T1000 (cell line): Measurements from ENCODE around the gene DACT2.
"Not testable (repeated sequence)": the region's sequence is repeated elsewhere in the genome, so short reads cannot be mapped to it uniquely, and the experiment has no call there.

Experiments
- DNase-seq: peaks from one replicate; lab custom pipeline; 2025; ENCODE audit warnings: mixed read lengths; lab: John Stamatoyannopoulos, UW

DACT2 gene

GRCh38 chr6:168280899-168281245 is 38.7 kb downstream of the DACT2 start:
- no peak for DNase-seq

GRCh38 chr6:168280020-168280898 is 39.3 kb downstream of the DACT2 start:
- no peak for DNase-seq

GRCh38 chr6:168279403-168279935 is 40.1 kb downstream of the DACT2 start:
- DNase-seq: no peak

- DNase-seq: no peak
Measured at GRCh38 chr6:168278904-168279303, 40.7 kb downstream of the DACT2 start.

GRCh38 chr6:168277274-168277669 is 42.3 kb downstream of the DACT2 start:
- no peak for DNase-seq

GRCh38 chr6:168276576-168277273 is 42.9 kb downstream of the DACT2 start:
- DNase-seq: no peak

- no peak for DNase-seq
Measured at GRCh38 chr6:168275168-168275567, 44.4 kb downstream of the DACT2 start.

GRCh38 chr6:168274037-168274952 is 45.3 kb downstream of the DACT2 start:
- DNase-seq: no peak

GRCh38 chr6:168273441-168274036 is 46.0 kb downstream of the DACT2 start:
- DNase-seq: no peak

GRCh38 chr6:168272415-168273325 is 46.9 kb downstream of the DACT2 start:
- DNase-seq: no peak

GRCh38 chr6:168270274-168271172 is 49.1 kb downstream of the DACT2 start:
- DNase-seq: no peak

GRCh38 chr6:168269455-168270243 is 49.9 kb downstream of the DACT2 start:
- no peak for DNase-seq

GRCh38 chr6:168268755-168269154 is 50.8 kb downstream of the DACT2 start:
- no peak for DNase-seq

GRCh38 chr6:168267779-168268178 is 51.8 kb downstream of the DACT2 start:
- DNase-seq: not testable (repeated sequence)

- no peak for DNase-seq
Measured at GRCh38 chr6:168265827-168266815, 53.5 kb downstream of the DACT2 start.

- DNase-seq: no peak
Measured at GRCh38 chr6:168265394-168265793, 54.2 kb downstream of the DACT2 start.

- DNase-seq: no peak
Measured at GRCh38 chr6:168264593-168265335, 54.8 kb downstream of the DACT2 start.
